Ovary (tissue), 9 donors: ENCODE data around the gene RAD50. TPM values are rescaled to one million over a fixed set of nuclear protein-coding genes. Genes with fewer than 3 reads are reported as not detected.

ENCODE experiments used
- DNase-seq, 5 donors: peaks; one replicate each; pipeline ENCODE4 v3.0.0-alpha.2; 2019 to 2020
- H3K27ac ChIP-seq, 2 donors: fragments of 200-600 bp; one replicate each; pipeline versions ENCODE4 v1.5.1 to v1.8.0; 2019 to 2022
- H3K27me3 ChIP-seq: fragments of 200-600 bp; one replicate; pipeline ENCODE4 v1.8.0; 2022
- H3K36me3 ChIP-seq: fragments of 200-600 bp; sonication (generic); one replicate; pipeline ENCODE4 v1.5.1; 2019
- H3K4me1 ChIP-seq: one replicate; pipeline ENCODE4 v1.8.1; 2013; ENCODE audit warnings: mild to moderate bottlenecking, moderate library complexity; ENCODE audit not compliant: insufficient read depth
- H3K4me3 ChIP-seq: fragments of 200-600 bp; sonication (generic); one replicate; pipeline ENCODE4 v1.5.1; 2017
- H3K9me3 ChIP-seq, 2 donors: fragments of 200-600 bp in 1 of 2; sonication (generic) in 1 of 2; one replicate each; pipeline versions ENCODE4 v1.5.1 to v1.8.1; 2013 to 2019; ENCODE audit warnings: mild to moderate bottlenecking in 1 of 2, moderate library complexity in 1 of 2
- CTCF ChIP-seq, 3 donors: fragments of 450-650 bp in 2 of 3; fragments of 200-600 bp in 1 of 3; IDR thresholded peaks; one replicate each; pipeline versions ENCODE4 v1.5.1 to v1.8.0; 2016 to 2022; ENCODE audit warnings: antibody characterized with exemption in 3 of 3, mild to moderate bottlenecking in 1 of 3
- EP300 ChIP-seq: sonication (generic); formaldehyde crosslinking; IDR thresholded peaks from one replicate; pipeline ENCODE4 v1.6.1; 2017; ENCODE audit warnings: antibody characterized with exemption
- POLR2A ChIP-seq: fragments of 450-650 bp; IDR thresholded peaks from one replicate; pipeline ENCODE4 v1.6.1; 2017; ENCODE audit warnings: antibody characterized with exemption, mild to moderate bottlenecking, moderate library complexity
- WGBS, 3 donors: extraction: QIAGEN DNeasy Blood & Tissue Kit in 1 of 3; methylation state at CpG; one replicate each; pipeline versions ENCODE4 v1.1.5 to v1.1.7; 2013 to 2017; 5-methylcytosine and 5-hydroxymethylcytosine counted together
- intact Hi-C, 4 donors: fragments of 100-400 bp; cut with DNase I; formaldehyde crosslinking; loops; one replicate each; pipeline versions ENCODE4 v1.11.0 to v1.15.1; 2022 to 2023
- polyA plus RNA-seq, 2 donors: library from polyadenylated mRNA; stranded (reverse); fragments of 200-250 nt in 1 of 2; fragments of 350-450 nt in 1 of 2; fragmentation: Illumina TruSeq in 1 of 2; extraction: RNeasy Lipid Tissue Mini Kit (QIAGEN cat#74804) in 1 of 2; gene quantifications; one replicate each; pipeline ENCODE4 v1.2.3, GENCODE V29; 2013 to 2014
- total RNA-seq, 7 donors: library from RNA; depleted of rRNA in 2 of 7; stranded (reverse); fragments of >200 nt in 2 of 7; fragmentation: NEBNext Ultra II Directional in 3 of 7; extraction: Animal tissue kit (Norgen Biotek cat#: 25700) in 3 of 7; gene quantifications; one replicate each; pipeline versions ENCODE4 v1.1.0 to v1.2.4, GENCODE V29; 2016 to 2023
- donor health status: DM: no; HTN: no; CAD: no; lungs with moderate emphysema.
- donor health status: DM: no; HTN: no; CAD: no.
- donor health status: Bipolar disorder and iron deficiency.
- donor health status: DM: yes; HTN: yes; CAD: no.
- donor health status: DM: no; HTN: no; CAD: no.
- donor health status: DM: yes; HTN: yes; CAD: no.

The RAD50 gene
- total and polyA plus RNA-seq, 9 donors = 9.4 to 41.5 (median 28.1) TPM

- WGBS, 3 donors = 83 to 85% (median 85%) methylated on average over 16 of the region's 16 CpGs
- TF ChIP-seq POLR2A (no peak), CTCF (IDR thresholded peaks at IDR 0.05) (no peak)
These were observed 113.4 kb downstream of the RAD50 start for GRCh38 chr5:132669966-132670882.

DNA sequence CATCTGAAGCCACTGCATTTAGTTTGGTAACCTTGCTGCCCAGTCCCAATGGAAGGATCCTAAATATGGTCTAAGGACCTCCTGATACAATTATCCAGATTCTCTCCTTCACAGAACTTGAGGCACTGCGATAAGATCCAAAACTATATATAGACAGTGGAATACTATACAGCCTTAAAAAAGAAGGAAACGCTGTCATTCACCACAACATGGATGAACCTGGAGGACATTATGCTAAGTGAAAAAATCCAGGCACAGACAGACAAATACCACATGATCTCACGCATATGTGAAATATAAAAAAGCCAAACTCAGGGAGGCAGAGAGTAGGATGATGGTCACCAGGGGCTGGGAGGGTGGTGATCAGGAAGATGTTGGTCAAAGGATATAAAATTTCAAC, 114.2 kb downstream of the RAD50 start:
- TF ChIP-seq EP300 = no peak
- no peak for TF ChIP-seq POLR2A
- no peak for TF ChIP-seq CTCF (IDR thresholded peaks at IDR 0.05)
- DNase-seq = no peak
- Histone ChIP-seq H3K36me3 (no peaks in the 10 kb centered on the region), H3K27ac (no peak overlapping the region), H3K4me1 (no peaks in the 10 kb centered on the region), H3K4me3 (no peak overlapping the region), H3K9me3 (no peaks in the 10 kb centered on the region), H3K27me3 (no peaks in the 10 kb centered on the region)
- intact Hi-C loops = no loop called here
- 94 to 96% (median 96%) methylated on average over 3 of the region's 3 CpGs for WGBS, 3 donors

More at GRCh38 chr5:132669966-132670882, 113.4 kb downstream of the RAD50 start:
- H3K36me3 ChIP-seq = no peaks in the 10 kb centered on the region
- DNase-seq = no peak
- no peak overlapping the region for H3K4me3 ChIP-seq
- H3K4me1 ChIP-seq = no peaks in the 10 kb centered on the region
- intact Hi-C loops = no loop called here
- H3K27me3 ChIP-seq = no peaks in the 10 kb centered on the region
- no peaks in the 10 kb centered on the region for H3K9me3 ChIP-seq
- no peak overlapping the region for H3K27ac ChIP-seq

DNA sequence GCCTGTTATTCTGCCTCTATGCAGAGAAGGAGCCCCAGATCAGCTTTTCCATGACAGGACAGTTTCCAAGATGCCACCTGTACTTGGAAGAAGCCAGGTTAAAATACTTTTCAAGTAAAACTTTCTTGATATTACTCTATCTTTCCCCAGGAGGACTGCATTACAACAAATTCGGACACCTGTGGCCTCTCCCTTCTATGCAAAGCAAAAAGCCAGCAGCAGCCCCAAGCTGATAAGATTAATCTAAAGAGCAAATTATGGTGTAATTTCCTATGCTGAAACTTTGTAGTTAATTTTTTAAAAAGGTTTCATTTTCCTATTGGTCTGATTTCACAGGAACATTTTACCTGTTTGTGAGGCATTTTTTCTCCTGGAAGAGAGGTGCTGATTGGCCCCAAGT, 116.7 kb downstream of the RAD50 start:
- Histone ChIP-seq H3K27ac (no peak overlapping the region), H3K27me3 (no peaks in the 10 kb centered on the region), H3K4me3 (no peak overlapping the region), H3K36me3 (no peaks in the 10 kb centered on the region), H3K9me3 (no peaks in the 10 kb centered on the region), H3K4me1 (no peaks in the 10 kb centered on the region)
- intact Hi-C loops = no loop called here
- no peak for DNase-seq
- WGBS, 3 donors = 83 to 90% (median 87%) methylated on average over 1 of the region's 1 CpG
- TF ChIP-seq POLR2A (no peak), EP300 (no peak), CTCF (IDR thresholded peaks at IDR 0.05) (no peak)

- DNase-seq = no peak
- no peaks in the 10 kb centered on the region for H3K4me1 ChIP-seq
- no peak within 1 kb of the TSS for H3K27ac ChIP-seq
These were observed 117.3 kb downstream of the RAD50 start, which contains the start of gene IL4 for GRCh38 chr5:132673939-132674630. IL4 (plus strand) TSS chr5:132673989; CDS start chr5:132674051, 62 bp downstream.

More at GRCh38 chr5:132673939-132674630, 117.3 kb downstream of the RAD50 start, which contains the start of gene IL4:
- Histone ChIP-seq H3K4me3 (no peak within 1 kb of the TSS), H3K27me3 (no peaks in the 10 kb centered on the region), H3K9me3 (no peaks in the 10 kb centered on the region), H3K36me3 (no peaks in the 10 kb centered on the region)
- no peak for TF ChIP-seq CTCF (IDR thresholded peaks at IDR 0.05)
- TF ChIP-seq EP300 = no peak
- no peak for TF ChIP-seq POLR2A
- intact Hi-C loops = no loop called here
- WGBS, 3 donors = 77 to 81% (median 77%) methylated on average over 14 of the region's 14 CpGs
